Prostate gland (tissue), 2 donors: ENCODE data around the gene TPRX2. TPM values are rescaled to one million over a fixed set of nuclear protein-coding genes. Genes with fewer than 3 reads are reported as not detected.
"Not testable (repeated sequence)": the region's sequence is repeated elsewhere in the genome, so short reads cannot be mapped to it uniquely, and the experiment has no call there.

ENCODE experiments used
- DNase-seq: peaks from one replicate; pipeline ENCODE4 v3.0.0-alpha.2; 2019; ENCODE audit warnings: low spot score
- H3K27ac ChIP-seq, 2 donors: fragments of 200-600 bp; sonication (generic); 2 replicates each; pipeline ENCODE4 v1.5.1; 2017 to 2019
- H3K27me3 ChIP-seq: fragments of 200-600 bp; sonication (generic); replicated peaks from 2 replicates; pipeline ENCODE4 v1.5.1; 2019; ENCODE audit not compliant: insufficient read depth
- H3K36me3 ChIP-seq, 2 donors: fragments of 200-600 bp; sonication (generic); 1 replicate in 1 of 2; 2 replicates in 1 of 2; pipeline versions ENCODE4 v1.5.1 to v1.8.1; 2017 to 2019
- H3K4me1 ChIP-seq: fragments of 200-600 bp; sonication (generic); replicated peaks from 2 replicates; pipeline ENCODE4 v1.5.1; 2019
- H3K4me3 ChIP-seq, 2 donors: fragments of 200-600 bp; sonication (generic); 2 replicates each; pipeline ENCODE4 v1.5.1; 2017 to 2019
- H3K9me3 ChIP-seq: fragments of 200-600 bp; sonication (generic); 2 replicates; pipeline ENCODE4 v1.5.1; 2017
- POLR2A ChIP-seq: fragments of 450-650 bp; IDR thresholded peaks from one replicate; pipeline ENCODE4 v1.6.1; 2016; ENCODE audit warnings: antibody characterized with exemption, mild to moderate bottlenecking
- POLR2AphosphoS5 ChIP-seq: sonication (generic); formaldehyde crosslinking; IDR thresholded peaks from one replicate; pipeline ENCODE4 v1.6.1; 2017; ENCODE audit warnings: antibody characterized with exemption
- WGBS: methylation state at CpG from one replicate; pipeline ENCODE4 v1.1.5; 2018; 5-methylcytosine and 5-hydroxymethylcytosine counted together
- intact Hi-C: fragments of 100-400 bp; cut with DNase I; formaldehyde crosslinking; loops from one replicate; pipeline ENCODE4 v1.14.2; 2022
- total RNA-seq, 2 donors: library from RNA; depleted of rRNA; stranded (reverse); fragments of >200 nt; gene quantifications; one replicate each; pipeline ENCODE4 v1.1.0, GENCODE V29; 2016
- TF ChIP-seq, protein P1 (sequence below), 4 experiments: fragments of 200-600 bp in 2 of 4; fragments of 450-650 bp in 2 of 4; sonication (generic) in 2 of 4; IDR thresholded peaks; 1 replicate in 3 of 4; 2 replicates in 1 of 4; pipeline ENCODE4 v1.5.1; 2016 to 2019; ENCODE audit warnings: antibody characterized with exemption in 4 of 4, mild to moderate bottlenecking in 2 of 4, moderate library complexity in 2 of 4

The TPRX2 gene
- total RNA-seq, 2 donors from 2014 or later: not detected

DNA sequence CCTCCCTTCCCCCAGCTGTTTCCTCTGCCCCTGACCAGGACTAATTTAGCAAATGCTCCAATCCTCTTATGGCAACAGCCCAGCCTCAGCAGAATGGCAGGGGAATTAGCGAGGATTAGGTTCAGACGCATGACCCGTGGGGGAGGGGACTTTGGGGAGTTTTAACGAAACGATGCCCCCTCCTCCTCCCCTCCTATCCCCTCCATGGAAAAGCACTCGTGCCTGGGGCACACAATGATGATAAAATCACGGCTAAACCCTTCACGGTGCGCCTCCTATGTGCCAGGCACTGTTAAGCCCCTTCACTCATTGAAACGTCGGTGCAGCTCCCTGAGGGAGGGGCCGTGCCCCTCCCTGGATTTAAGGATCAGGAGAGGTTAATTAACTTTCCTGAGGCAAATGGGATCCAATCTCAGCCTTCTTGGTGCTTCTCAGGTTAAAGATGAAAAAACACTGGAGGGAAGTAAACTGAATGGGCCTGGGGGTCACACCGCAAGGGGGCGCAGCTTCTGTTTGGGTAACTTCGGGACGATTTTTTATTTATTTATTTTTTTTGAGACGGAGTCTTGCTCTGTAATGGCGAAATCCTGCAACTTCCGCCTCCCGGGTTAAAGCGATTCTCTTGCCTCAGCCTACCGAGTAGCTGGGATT lies 10.1 kb upstream of the TPRX2 start:
- peaks cover 8% of the 10 kb centered on the region for H3K27me3 ChIP-seq
- intact Hi-C loops: no loop called here
- H3K27ac ChIP-seq: no peak overlapping the region
- no peaks in the 10 kb centered on the region for H3K4me1 ChIP-seq
- WGBS: 4% methylated on average over 22 of the region's 22 CpGs
- no peak for TF ChIP-seq POLR2AphosphoS5
- TF ChIP-seq, protein P1, sequence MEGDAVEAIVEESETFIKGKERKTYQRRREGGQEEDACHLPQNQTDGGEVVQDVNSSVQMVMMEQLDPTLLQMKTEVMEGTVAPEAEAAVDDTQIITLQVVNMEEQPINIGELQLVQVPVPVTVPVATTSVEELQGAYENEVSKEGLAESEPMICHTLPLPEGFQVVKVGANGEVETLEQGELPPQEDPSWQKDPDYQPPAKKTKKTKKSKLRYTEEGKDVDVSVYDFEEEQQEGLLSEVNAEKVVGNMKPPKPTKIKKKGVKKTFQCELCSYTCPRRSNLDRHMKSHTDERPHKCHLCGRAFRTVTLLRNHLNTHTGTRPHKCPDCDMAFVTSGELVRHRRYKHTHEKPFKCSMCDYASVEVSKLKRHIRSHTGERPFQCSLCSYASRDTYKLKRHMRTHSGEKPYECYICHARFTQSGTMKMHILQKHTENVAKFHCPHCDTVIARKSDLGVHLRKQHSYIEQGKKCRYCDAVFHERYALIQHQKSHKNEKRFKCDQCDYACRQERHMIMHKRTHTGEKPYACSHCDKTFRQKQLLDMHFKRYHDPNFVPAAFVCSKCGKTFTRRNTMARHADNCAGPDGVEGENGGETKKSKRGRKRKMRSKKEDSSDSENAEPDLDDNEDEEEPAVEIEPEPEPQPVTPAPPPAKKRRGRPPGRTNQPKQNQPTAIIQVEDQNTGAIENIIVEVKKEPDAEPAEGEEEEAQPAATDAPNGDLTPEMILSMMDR (IDR thresholded peaks at IDR 0.05): peak in 1 of 4 experiments; percentile 25
- H3K9me3 ChIP-seq: no peaks in the 10 kb centered on the region
- H3K4me3 ChIP-seq: no peak overlapping the region
- H3K36me3 ChIP-seq: no peaks in the 10 kb centered on the region
- DNase-seq: no peak

DNA sequence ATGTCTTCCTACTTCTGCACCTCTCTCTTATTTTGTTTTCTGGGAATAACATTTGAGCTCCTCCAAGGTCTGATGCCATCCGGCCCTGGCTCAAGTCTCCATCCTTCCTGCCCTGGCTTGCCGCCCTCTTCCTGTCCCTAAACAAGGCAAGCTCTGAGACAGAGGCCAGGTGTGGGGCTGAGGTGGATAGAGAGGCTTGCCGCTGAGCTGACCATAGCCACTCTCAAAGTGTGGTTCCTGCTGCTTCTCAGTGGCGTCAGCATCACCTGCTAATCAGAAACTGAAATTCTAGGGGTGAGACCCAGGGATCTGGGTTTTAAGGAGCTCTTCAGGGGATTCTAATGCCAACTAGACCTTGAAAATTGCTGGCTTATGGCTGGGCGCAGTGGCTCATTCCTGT lies 6.0 kb upstream of the TPRX2 start:
- Histone ChIP-seq H3K4me3 (no peak overlapping the region), H3K36me3 (no peaks in the 10 kb centered on the region), H3K27me3 (peaks cover 8% of the 10 kb centered on the region), H3K9me3 (no peaks in the 10 kb centered on the region), H3K4me1 (no peaks in the 10 kb centered on the region), H3K27ac (no peak overlapping the region)
- DNase-seq: no peak
- intact Hi-C loops: no loop called here
- WGBS: 62% methylated on average over 5 of the region's 5 CpGs
- TF ChIP-seq POLR2A (no peak), POLR2AphosphoS5 (no peak)
- TF ChIP-seq, protein P1 (IDR thresholded peaks at IDR 0.05): no peak

GRCh38 chr19:47854459-47854858 lies 4.6 kb upstream of the TPRX2 start:
- TF ChIP-seq, protein P1 (IDR thresholded peaks at IDR 0.05): no peak
- no peak for TF ChIP-seq POLR2A
- TF ChIP-seq POLR2AphosphoS5: no peak
- H3K36me3 ChIP-seq: no peaks in the 10 kb centered on the region
- H3K27me3 ChIP-seq: peaks cover 3% of the 10 kb centered on the region
- intact Hi-C loops: no loop called here
- H3K9me3 ChIP-seq: no peaks in the 10 kb centered on the region
- H3K27ac ChIP-seq: no peak overlapping the region
- H3K4me1 ChIP-seq: no peaks in the 10 kb centered on the region
- no peak overlapping the region for H3K4me3 ChIP-seq
- WGBS: 48% methylated on average over 4 of the region's 4 CpGs
- DNase-seq: no peak

GRCh38 chr19:47858231-47858630 lies 804 bp upstream of the TPRX2 start:
- intact Hi-C loops, DNase-seq, H3K4me3 ChIP-seq, H3K9me3 ChIP-seq, H3K27ac ChIP-seq, H3K4me1 ChIP-seq, H3K36me3 ChIP-seq, H3K27me3 ChIP-seq: not testable (repeated sequence)
- WGBS: 88% methylated on average over 9 of the region's 9 CpGs

GRCh38 chr19:47859838-47860237 lies 803 bp downstream of the TPRX2 start:
- not testable (repeated sequence) for H3K27me3 ChIP-seq, H3K9me3 ChIP-seq, DNase-seq, H3K36me3 ChIP-seq, H3K4me3 ChIP-seq, H3K4me1 ChIP-seq, H3K27ac ChIP-seq
- intact Hi-C loops: loop anchor here (10.0 kb wide), 1 partner anchor 45 kb away; no protein-coding TSS in a partner anchor
- WGBS: 95% methylated on average over 5 of the region's 17 CpGs

- H3K36me3 ChIP-seq: no peaks in the 10 kb centered on the region
- intact Hi-C loops: loop anchor here (10.0 kb wide), 1 partner anchor 46 kb away; no protein-coding TSS in a partner anchor
- no peaks in the 10 kb centered on the region for H3K9me3 ChIP-seq
- H3K4me3 ChIP-seq: no peak overlapping the region
- H3K4me1 ChIP-seq: no peaks in the 10 kb centered on the region
- no peak overlapping the region for H3K27ac ChIP-seq
- WGBS: 78% methylated on average over 6 of the region's 34 CpGs
- DNase-seq: no peak
- TF ChIP-seq POLR2A: no peak
- TF ChIP-seq, protein P1 (IDR thresholded peaks at IDR 0.05): no peak
- no peak for TF ChIP-seq POLR2AphosphoS5
- H3K27me3 ChIP-seq: no peaks in the 10 kb centered on the region
Observed at GRCh38 chr19:47860602-47861297, 1.7 kb downstream of the TPRX2 start.
